Body of pancreas (tissue), 4 donors: Measurements from ENCODE around the gene QRICH1.

ENCODE experiments used
- POLR2A ChIP-seq, 3 donors: fragments of 450-650 bp; IDR thresholded peaks; one replicate each; pipeline ENCODE4 v1.6.1; 2016; ENCODE audit warnings: antibody characterized with exemption in 3 of 3, mild to moderate bottlenecking in 2 of 3
- TF ChIP-seq, protein P1 (sequence below), 7 experiments: fragments of 450-650 bp in 4 of 7; fragments of 200-600 bp in 3 of 7; sonication (generic) in 3 of 7; IDR thresholded peaks; one replicate each; pipeline ENCODE4 v1.5.1; 2016 to 2019; ENCODE audit warnings: antibody characterized with exemption in 7 of 7

DNA sequence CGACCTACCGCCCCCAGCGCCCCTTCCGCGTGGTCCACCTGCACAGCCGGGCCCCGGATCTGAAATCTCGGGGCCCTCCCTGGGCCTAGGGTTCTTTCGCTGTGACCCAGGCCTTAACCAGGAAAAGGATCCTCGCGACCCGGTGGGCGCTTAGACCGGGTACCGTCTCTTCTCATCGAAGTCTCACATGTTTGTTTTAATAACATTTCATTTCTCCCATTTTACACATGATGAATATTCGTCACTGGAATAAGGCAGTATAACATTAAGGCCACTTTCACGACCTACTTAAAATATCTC is 75.2 kb downstream of the QRICH1 start:
- TF ChIP-seq, protein P1, sequence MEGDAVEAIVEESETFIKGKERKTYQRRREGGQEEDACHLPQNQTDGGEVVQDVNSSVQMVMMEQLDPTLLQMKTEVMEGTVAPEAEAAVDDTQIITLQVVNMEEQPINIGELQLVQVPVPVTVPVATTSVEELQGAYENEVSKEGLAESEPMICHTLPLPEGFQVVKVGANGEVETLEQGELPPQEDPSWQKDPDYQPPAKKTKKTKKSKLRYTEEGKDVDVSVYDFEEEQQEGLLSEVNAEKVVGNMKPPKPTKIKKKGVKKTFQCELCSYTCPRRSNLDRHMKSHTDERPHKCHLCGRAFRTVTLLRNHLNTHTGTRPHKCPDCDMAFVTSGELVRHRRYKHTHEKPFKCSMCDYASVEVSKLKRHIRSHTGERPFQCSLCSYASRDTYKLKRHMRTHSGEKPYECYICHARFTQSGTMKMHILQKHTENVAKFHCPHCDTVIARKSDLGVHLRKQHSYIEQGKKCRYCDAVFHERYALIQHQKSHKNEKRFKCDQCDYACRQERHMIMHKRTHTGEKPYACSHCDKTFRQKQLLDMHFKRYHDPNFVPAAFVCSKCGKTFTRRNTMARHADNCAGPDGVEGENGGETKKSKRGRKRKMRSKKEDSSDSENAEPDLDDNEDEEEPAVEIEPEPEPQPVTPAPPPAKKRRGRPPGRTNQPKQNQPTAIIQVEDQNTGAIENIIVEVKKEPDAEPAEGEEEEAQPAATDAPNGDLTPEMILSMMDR (IDR thresholded peaks at IDR 0.05) = no peak
- TF ChIP-seq POLR2A (IDR thresholded peaks at IDR 0.05) = peak in 1 of 3 donors; percentile 31
